GM19395 (cell line): Measurements from ENCODE around the gene UBE2D4.

Source experiments
- ATAC-seq: cut with Tn5 transposase; IDR thresholded peaks from one replicate; pipeline ENCODE4 v1.9.1; 2021; ENCODE audit warnings: mild to moderate bottlenecking, moderate library complexity; ENCODE audit not compliant: unreplicated experiment

UBE2D4 gene

GRCh38 chr7:43906331-43907010 lies 19.8 kb upstream of the UBE2D4 start, which contains the start of gene URGCP:
URGCP (minus strand) TSS chr7:43906596; CDS start chr7:43906575, 21 bp downstream.
- peak; percentile 79 for ATAC-seq

GRCh38 chr7:43914795-43915194 lies 11.4 kb upstream of the UBE2D4 start:
- no peak for ATAC-seq

- no peak for ATAC-seq
Observed at GRCh38 chr7:43915907-43916306, 10.3 kb upstream of the UBE2D4 start.

GRCh38 chr7:43921423-43921822 lies 4.8 kb upstream of the UBE2D4 start:
- ATAC-seq: no peak

- ATAC-seq: no peak
Observed at GRCh38 chr7:43922726-43923125, 3.5 kb upstream of the UBE2D4 start.

DNA sequence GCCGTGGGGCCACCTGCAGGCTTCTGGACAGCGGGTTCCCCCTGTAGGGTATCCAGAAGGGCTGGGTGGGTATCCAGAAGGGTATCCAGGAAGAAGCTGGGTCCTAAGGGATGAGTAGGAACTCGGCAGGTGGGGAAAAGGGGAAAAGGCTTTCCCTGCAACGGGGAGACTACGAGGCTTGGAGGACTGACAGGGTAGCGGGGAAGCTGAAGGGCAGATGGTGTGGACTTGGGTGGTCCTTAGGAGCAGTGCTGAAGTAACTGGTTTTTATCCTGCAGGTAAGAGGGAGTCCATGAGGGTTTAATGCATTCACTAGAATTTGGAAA lies 525 bp downstream of the UBE2D4 start:
- peak; percentile 28 for ATAC-seq

GRCh38 chr7:43927810-43928209 lies 1.6 kb downstream of the UBE2D4 start:
- no peak for ATAC-seq

DNA sequence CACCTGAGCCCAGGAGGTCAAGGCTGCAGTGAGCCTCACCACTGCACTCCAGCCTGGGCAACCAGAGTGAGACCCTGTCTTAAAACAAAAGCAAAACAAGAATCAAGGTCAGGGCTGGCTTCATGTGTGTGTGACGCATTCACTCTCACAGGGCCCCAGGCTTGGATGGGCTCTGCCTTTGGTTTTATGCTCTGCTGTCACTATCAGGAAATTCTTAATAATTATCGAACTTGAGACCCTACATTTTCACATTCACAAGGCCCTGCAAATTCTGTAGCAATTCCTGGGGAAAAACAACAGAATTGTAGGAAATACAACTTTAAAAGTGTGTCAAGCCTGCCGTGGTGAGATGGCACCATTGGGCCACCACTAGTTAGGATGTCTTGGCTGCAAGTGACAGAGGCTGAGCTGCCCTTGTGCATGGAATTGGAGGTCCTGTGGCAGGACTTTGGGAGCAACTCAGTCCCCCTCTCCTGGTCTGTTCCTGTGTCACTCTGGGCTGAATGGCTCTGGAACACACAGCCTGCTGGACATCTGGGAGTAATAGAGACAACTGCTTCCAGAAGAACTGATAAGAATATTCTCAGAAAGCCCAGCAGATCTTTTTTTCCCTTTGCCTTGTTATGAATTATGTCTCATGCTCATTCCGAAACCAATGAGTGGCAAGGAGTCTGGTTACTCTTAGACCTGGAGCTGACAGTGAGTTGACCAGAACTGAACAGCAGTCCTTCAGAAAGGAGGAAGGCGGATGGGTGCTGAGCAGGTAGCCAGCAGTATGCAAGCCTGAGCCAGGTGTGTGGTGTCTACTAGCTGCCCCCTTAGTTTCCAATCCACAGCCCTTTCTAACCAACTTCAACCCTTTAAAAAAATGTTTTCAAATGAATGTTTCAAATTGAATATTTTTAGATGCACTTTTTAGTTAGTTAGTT lies 3.6 kb downstream of the UBE2D4 start:
- ATAC-seq: no peak

DNA sequence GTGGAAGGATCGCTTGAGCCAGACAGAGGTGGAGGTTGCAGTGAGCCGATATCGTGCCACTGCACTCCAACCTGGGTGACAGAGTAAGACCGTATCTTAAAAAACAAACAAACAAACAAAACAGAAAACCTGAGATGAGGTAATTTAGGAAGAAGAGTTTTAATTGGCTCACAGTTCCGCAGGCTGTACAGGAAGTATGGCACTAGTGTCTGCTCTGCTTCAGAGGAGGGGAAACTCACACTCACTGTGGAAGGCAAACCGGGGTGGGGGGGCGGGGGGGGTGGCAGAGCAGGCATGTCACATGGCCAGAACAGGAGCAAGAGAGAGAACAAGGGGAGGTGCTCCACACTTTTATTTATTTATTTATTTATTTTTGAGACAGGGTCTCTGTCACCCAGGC lies 5.1 kb downstream of the UBE2D4 start:
- ATAC-seq: no peak

DNA sequence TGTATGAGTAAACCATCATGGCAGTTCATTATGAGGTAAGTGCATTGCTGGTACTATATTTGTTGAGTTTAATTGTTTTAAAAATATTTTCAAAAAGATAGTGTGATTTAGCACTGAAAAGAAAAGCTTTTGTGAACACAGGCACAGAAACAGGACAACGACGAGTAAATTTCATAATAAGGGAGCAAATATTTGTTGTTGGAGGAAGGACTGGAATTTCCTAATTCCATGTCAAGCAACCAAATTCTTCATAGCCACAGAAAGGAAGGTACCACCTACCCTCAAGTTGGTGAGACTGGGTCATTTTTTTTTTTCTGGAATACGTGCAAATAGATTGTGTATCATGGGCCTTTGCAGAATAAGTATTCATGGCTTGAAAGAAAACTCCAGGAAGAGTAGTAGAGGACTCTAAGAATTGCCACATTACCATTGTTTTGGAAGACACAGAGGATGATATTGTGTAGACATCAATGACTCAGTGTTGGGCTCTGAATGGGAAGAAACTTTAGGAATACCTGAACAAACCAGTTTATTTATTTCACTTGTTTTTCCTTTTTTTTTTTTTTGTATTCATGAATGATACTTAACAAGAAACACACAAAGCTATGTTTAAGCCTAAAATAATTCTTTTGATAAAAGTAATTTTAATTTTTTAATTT lies 7.8 kb downstream of the UBE2D4 start:
- no peak for ATAC-seq

DNA sequence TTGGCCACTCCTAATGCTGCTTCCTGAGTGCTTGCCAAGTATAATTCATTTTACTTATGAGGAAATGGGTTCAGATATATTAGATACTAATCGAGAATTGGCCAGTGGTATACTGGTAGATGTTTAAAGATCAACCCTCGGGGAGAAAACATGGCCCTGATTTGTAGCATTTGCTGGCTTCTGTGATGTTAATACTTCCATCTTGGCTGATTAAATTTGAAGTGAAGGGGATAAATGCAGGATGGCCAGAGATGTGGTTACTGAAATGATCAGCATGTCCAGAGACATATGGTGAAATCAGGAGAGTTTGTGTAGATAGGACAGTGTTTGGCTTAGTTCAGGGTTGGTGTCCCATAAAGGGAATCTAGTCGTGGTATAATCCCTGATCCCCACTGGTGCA lies 11.2 kb downstream of the UBE2D4 start:
- no peak for ATAC-seq

DNA sequence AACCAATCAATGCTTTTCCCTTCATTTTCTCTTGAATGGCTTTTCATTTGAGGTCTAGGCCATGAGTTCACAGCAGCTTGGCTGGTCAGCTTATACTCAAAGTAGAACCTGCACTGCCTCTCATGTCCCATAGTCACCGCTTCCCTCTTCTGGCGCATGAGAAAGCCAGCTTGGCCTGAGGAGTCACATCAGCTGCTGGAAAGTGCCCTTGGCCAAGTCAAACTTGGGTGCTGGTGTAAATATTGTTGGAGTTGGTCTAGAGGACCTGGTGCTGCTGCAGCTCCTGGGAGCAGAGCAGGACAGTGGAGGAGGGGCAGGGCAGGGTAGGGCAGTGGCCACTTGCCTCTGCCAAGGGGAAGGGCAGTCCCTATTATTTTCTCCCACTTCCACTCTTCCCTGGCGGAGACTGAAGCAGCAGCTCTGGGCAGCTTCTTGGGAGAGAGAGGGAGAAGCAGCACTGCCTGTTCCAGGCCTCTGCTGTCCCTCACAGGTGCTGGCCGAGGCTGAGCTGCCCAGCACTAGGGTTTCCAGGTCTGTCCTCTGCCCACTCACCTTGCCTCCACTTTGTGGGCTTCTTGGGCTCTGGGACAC lies 12.8 kb downstream of the UBE2D4 start:
- no peak for ATAC-seq

DNA sequence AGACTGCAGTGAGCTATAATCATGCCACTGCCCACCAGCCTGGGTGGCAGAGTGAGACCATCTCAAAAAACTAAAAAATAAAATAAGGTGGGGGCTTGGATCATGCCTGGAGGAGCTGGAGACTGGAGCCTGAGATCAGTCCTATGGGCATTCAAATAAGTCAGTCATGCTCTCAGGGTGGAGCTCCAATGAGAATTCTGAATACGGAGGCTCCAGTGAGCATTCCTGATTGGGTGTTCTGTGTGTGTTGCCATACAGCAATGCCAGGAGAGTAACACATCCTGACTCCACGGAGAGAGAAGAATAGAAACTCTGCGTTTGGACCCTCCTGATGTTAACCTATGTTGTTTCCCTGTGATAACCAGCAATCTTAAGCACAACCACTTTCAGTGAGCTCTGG lies 16.0 kb downstream of the UBE2D4 start:
- no peak for ATAC-seq

DNA sequence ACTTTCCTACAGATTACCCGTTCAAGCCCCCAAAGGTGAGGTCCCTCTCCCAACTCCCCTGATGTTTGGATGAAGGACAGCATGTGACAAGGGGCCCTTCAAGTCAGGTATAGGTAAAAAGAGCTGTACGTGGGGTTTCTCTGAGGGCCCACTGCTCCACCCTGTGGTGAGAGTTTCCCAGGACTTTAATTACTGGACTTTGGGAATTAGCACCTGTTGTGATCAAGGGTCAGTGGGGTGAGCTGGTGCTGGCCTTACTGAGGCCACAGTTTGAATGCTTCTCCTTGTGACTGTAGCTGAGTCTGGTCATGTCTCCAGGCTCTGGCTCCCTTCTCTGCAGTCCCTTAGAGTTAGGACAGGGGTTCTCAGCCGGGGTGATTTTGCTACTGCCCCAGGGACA lies 16.8 kb downstream of the UBE2D4 start:
- no peak for ATAC-seq

- ATAC-seq: no peak
Observed at GRCh38 chr7:43943417-43944187, 17.4 kb downstream of the UBE2D4 start.

DNA sequence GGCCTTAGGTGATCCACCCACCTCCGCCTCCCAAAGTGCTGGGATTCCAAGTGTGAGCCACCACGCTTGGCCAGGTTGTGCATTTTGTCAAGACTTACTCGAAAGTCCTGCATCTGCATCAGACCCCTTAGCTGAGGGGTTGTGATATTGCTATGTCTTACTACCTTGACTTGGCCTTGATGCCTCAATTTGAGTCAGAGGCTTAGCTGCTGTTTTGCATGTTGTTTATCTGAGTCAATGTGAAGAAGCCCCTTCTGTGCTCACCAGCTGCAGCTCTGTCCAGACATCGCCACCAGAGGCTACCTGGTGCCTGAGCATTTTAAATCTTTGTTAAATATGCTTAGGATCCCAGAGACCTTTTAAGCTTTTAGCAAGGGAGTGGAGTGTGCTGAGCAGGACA lies 18.1 kb downstream of the UBE2D4 start:
- no peak for ATAC-seq

DNA sequence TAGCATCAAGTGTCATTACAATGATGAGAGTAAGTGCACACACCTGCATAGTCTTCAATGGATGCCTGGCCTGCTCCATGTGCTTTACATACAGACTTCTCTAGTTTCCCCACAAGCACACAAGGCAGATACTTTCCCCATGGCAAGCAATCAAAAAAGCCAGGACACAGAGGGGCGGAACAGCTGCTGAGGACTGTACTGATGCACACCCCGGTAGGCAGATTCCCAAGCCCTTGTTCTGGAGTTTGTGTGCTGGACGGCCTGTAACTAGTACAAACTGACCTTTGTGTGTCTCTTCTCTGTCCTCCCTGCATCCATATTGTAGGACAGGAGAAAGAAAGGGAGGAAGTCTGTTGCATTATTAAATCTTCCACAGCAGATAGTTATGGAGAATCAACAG lies 25.8 kb downstream of the UBE2D4 start:
- ATAC-seq: no peak

DNA sequence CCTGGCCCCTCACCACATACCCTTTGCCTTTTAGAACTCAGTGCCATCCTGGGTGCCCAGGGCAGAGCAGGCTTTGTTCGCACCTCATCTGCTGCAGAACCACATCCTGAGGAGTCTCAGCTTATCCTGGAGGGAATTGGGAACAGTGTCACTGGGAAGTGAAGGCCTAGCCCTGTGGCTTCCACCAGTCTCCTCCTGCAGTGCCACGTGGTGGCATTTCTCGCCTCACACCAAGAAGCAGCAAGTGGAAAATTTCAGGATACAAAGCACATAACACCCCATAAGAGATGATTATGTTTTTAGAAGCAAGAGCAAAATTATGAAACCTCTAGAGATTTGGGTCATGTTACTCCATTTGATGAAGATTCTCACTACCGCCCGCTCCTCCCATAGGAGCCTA lies 26.8 kb downstream of the UBE2D4 start:
- ATAC-seq: no peak

- ATAC-seq: peak; percentile 63
Observed at GRCh38 chr7:43954524-43955228, 28.4 kb downstream of the UBE2D4 start.

GRCh38 chr7:43956027-43956426 lies 29.8 kb downstream of the UBE2D4 start:
- no peak for ATAC-seq
